Left ventricle myocardium inferior (tissue), 1 donor: ENCODE data around the gene ZNF90. TPM values are rescaled to one million over a fixed set of nuclear protein-coding genes. Genes with fewer than 3 reads are reported as not detected.
"Not testable (repeated sequence)": the region's sequence is repeated elsewhere in the genome, so short reads cannot be mapped to it uniquely, and the experiment has no call there.

Experiments
- DNase-seq: peaks from one replicate; pipeline ENCODE4 v3.0.0-alpha.2; 2020
- H3K27ac ChIP-seq: fragments of 200-600 bp; replicated peaks from 2 replicates; pipeline ENCODE4 v1.8.0; 2021
- H3K27me3 ChIP-seq: fragments of 200-600 bp; 2 replicates; pipeline ENCODE4 v1.8.0; 2021; ENCODE audit warnings: low read depth
- H3K36me3 ChIP-seq: fragments of 200-600 bp; 2 replicates; pipeline ENCODE4 v1.8.0; 2021
- H3K4me1 ChIP-seq: fragments of 200-600 bp; 2 replicates; pipeline ENCODE4 v1.8.0; 2021
- H3K4me3 ChIP-seq: fragments of 200-600 bp; 2 replicates; pipeline ENCODE4 v1.8.0; 2021; ENCODE audit warnings: mild to moderate bottlenecking, moderate library complexity
- H3K9me3 ChIP-seq: fragments of 200-600 bp; replicated peaks from 2 replicates; pipeline ENCODE4 v1.8.0; 2021
- CTCF ChIP-seq: fragments of 200-600 bp; IDR thresholded peaks from 2 replicates; pipeline ENCODE4 v1.8.0; 2021; ENCODE audit warnings: antibody characterized with exemption, mild to moderate bottlenecking, borderline replicate concordance
- intact Hi-C: fragments of 100-400 bp; cut with micrococcal nuclease; formaldehyde crosslinking; loops from one replicate; pipeline ENCODE4 v1.11.0; 2022
- total RNA-seq: library from RNA; stranded (reverse); fragmentation: NEBNext Ultra II Directional; extraction: Animal tissue kit (Norgen Biotek cat#: 25700); gene quantifications from one replicate; pipeline ENCODE4 v1.2.1, GENCODE V29; 2021
- donor health status: DM: no; HTN: yes; CAD: no; lungs with severe emphysema.

Gene ZNF90
- total RNA-seq, 1 donor from 2014 or later, result 0.66 TPM

GRCh38 chr19:20067943-20068342, 9.9 kb upstream of the ZNF90 start:
- TF ChIP-seq CTCF, result no peak
- H3K4me3 ChIP-seq, result no peak overlapping the region
- intact Hi-C loops, result no loop called here
- H3K27me3 ChIP-seq, result peaks cover 23% of the 10 kb centered on the region
- H3K27ac ChIP-seq, result no peak overlapping the region
- no peaks in the 10 kb centered on the region for H3K9me3 ChIP-seq
- no peaks in the 10 kb centered on the region for H3K4me1 ChIP-seq
- no peak for DNase-seq
- H3K36me3 ChIP-seq, result no peaks in the 10 kb centered on the region

DNA sequence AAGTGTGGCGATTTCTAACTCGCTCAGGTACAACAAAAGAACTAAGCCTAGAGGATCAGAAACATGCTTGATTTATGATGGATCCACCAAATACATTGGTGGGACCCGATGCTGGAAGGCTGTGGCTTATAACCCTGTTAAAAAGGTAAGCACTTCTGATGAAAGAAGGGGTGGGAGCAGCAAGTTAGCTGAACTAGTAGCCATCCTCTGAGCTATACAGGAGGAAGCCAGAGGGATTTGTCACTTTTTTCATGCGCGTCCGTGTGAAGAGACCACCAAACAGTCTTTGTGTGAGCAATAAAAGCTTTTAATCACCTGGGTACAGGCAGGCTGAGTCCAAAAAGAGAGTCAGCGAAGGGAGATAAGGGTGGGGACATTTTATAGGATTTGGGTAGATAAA, 9.2 kb upstream of the ZNF90 start:
- intact Hi-C loops, DNase-seq, H3K27ac ChIP-seq, H3K36me3 ChIP-seq, H3K4me1 ChIP-seq, H3K9me3 ChIP-seq, H3K4me3 ChIP-seq: not testable (repeated sequence)
- H3K27me3 ChIP-seq, result peaks cover 23% of the 10 kb centered on the region

DNA sequence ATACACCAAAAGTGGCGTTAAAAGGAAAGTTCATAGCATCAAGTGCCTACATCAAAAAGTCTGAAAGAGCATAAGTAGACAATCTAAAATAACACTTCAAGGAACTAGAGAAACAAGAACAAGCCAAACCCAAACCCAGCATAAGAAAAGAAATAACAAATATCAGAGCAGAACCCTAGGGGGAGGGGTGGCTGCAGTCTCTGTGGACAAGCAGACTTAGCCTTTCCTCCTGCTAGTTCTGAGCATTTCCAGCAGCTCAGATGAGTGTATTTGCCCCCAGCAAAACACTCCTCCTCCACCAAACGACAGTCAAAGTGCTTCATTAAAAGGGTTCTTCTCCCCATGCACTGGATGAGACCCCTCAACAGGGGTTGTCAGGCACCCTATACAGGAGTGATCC, 7.1 kb upstream of the ZNF90 start:
- no peak for TF ChIP-seq CTCF
- H3K27ac ChIP-seq, result no peak overlapping the region
- H3K4me3 ChIP-seq, result no peak overlapping the region
- no peak for DNase-seq
- no peaks in the 10 kb centered on the region for H3K9me3 ChIP-seq
- no peaks in the 10 kb centered on the region for H3K4me1 ChIP-seq
- H3K36me3 ChIP-seq, result no peaks in the 10 kb centered on the region
- peaks cover 23% of the 10 kb centered on the region for H3K27me3 ChIP-seq
- intact Hi-C loops, result no loop called here

- no peak overlapping the region for H3K4me3 ChIP-seq
- peaks cover 1% of the 10 kb centered on the region for H3K4me1 ChIP-seq
- no peaks in the 10 kb centered on the region for H3K9me3 ChIP-seq
- H3K36me3 ChIP-seq, result no peaks in the 10 kb centered on the region
- DNase-seq, result no peak
- no peak overlapping the region for H3K27ac ChIP-seq
- intact Hi-C loops, result no loop called here
- H3K27me3 ChIP-seq, result peaks cover 8% of the 10 kb centered on the region
- no peak for TF ChIP-seq CTCF
These were observed 4.9 kb upstream of the ZNF90 start for GRCh38 chr19:20072936-20073335.

GRCh38 chr19:20078581-20079031, 806 bp downstream of the ZNF90 start:
- no peak overlapping the region for H3K27ac ChIP-seq
- peak overlapping the region; percentile 72 for H3K4me3 ChIP-seq
- peak; percentile 18 for DNase-seq
- H3K27me3 ChIP-seq, result no peaks in the 10 kb centered on the region
- no peaks in the 10 kb centered on the region for H3K9me3 ChIP-seq
- TF ChIP-seq CTCF, result no peak
- peaks cover 18% of the 10 kb centered on the region for H3K4me1 ChIP-seq
- H3K36me3 ChIP-seq, result no peaks in the 10 kb centered on the region
- intact Hi-C loops, result no loop called here

DNA sequence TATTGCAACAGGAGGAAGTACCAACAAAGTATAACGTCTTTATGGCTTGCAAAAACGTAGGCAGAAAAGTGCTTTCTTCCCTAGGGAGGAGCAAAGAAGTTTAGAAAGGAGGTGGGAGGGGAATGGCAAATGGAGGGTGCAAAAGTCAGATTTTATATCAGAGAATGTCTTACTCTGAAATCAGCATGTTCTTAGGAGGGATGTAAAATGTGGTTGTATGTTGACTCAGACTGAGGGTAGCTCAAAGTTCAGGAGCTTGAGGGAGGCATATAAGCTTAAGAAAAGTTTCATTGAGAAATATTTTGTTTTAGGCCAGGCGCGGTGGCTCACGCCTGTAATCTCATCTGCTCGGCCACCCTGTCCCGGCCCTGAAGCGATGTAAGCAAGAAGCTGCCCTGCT, 1.7 kb downstream of the ZNF90 start:
- H3K36me3 ChIP-seq, result no peaks in the 10 kb centered on the region
- TF ChIP-seq CTCF, result no peak
- H3K4me1 ChIP-seq, result peaks cover 18% of the 10 kb centered on the region
- peak overlapping the region; percentile 72 for H3K4me3 ChIP-seq
- no peak for DNase-seq
- no peaks in the 10 kb centered on the region for H3K27me3 ChIP-seq
- H3K9me3 ChIP-seq, result no peaks in the 10 kb centered on the region
- intact Hi-C loops, result no loop called here
- no peak overlapping the region for H3K27ac ChIP-seq
